ENCODE data around the gene BMP4. TPM values are rescaled to one million over a fixed set of nuclear protein-coding genes. Genes with fewer than 3 reads are reported as not detected.

Gene BMP4
- total RNA-seq, 1 donor, result 7.6 TPM

- Histone ChIP-seq H3K9me3 (ENCODE audit: low read depth, low read length) (no peaks in the 10 kb centered on the region), H3K27me3 (ENCODE audit: insufficient read depth, low read length) (peaks cover 4% of the 10 kb centered on the region), H4K20me1 (ENCODE audit: insufficient read depth, low read length) (no peaks in the 10 kb centered on the region), H3K36me3 (ENCODE audit: insufficient read depth, low read length) (no peaks in the 10 kb centered on the region), H3K4me3 (ENCODE audit: insufficient read depth, low read length) (no peak overlapping the region), H3K4me1 (ENCODE audit: insufficient read depth, low read length) (peaks cover 14% of the 10 kb centered on the region), H2AFZ (ENCODE audit: low read length) (no peak overlapping the region), H3K79me2 (ENCODE audit: insufficient read depth, low read length) (no peaks in the 10 kb centered on the region), H3K27ac (ENCODE audit: low read depth, low read length) (no peak overlapping the region), H3K4me2 (ENCODE audit: insufficient read depth, low read length) (peak overlapping the region; percentile 20)
- TF ChIP-seq CTCF (IDR thresholded peaks at IDR 0.05; ENCODE audit: extremely low read depth, low read depth, low read length), result no peak
- no peak for DNase-seq (ENCODE audit: insufficient read length, low spot score, missing footprints)
Measured at GRCh38 chr14:53925201-53925766, 31.3 kb downstream of the BMP4 start.

DNA sequence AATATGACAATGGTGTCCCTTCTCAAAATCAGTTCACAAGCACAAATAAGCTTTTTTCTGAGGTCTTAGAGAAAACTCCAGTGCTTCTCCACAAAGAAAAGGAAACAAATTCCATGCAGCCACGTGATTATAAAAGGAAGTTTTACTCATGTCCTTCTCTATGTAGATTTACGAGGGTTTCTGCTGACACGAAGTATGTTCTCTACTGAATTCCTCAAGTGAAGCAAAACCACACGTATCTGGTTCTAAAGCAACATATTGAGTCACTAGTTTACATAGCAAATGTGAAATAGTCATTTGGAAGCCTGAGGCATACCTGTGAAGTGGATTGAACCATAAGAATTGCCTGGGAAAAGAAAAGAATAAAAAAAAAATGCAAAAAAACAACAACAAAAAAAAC lies 31.9 kb downstream of the BMP4 start:
- peak overlapping the region; percentile 42 for H3K4me2 ChIP-seq (ENCODE audit: insufficient read depth, low read length)
- H3K4me1 ChIP-seq (ENCODE audit: insufficient read depth, low read length), result peaks cover 14% of the 10 kb centered on the region
- H3K27ac ChIP-seq (ENCODE audit: low read depth, low read length), result no peak overlapping the region
- TF ChIP-seq CTCF (IDR thresholded peaks at IDR 0.05; ENCODE audit: extremely low read depth, low read depth, low read length), result no peak
- no peaks in the 10 kb centered on the region for H3K9me3 ChIP-seq (ENCODE audit: low read depth, low read length)
- H3K4me3 ChIP-seq (ENCODE audit: insufficient read depth, low read length), result no peak overlapping the region
- H3K27me3 ChIP-seq (ENCODE audit: insufficient read depth, low read length), result peaks cover 4% of the 10 kb centered on the region
- H2AFZ ChIP-seq (ENCODE audit: low read length), result no peak overlapping the region
- H4K20me1 ChIP-seq (ENCODE audit: insufficient read depth, low read length), result no peaks in the 10 kb centered on the region
- no peaks in the 10 kb centered on the region for H3K79me2 ChIP-seq (ENCODE audit: insufficient read depth, low read length)
- no peaks in the 10 kb centered on the region for H3K36me3 ChIP-seq (ENCODE audit: insufficient read depth, low read length)
- no peak for DNase-seq (ENCODE audit: insufficient read length, low spot score, missing footprints)

- H3K79me2 ChIP-seq (ENCODE audit: insufficient read depth, low read length), result no peaks in the 10 kb centered on the region
- H2AFZ ChIP-seq (ENCODE audit: low read length), result no peak overlapping the region
- TF ChIP-seq CTCF (IDR thresholded peaks at IDR 0.05; ENCODE audit: extremely low read depth, low read depth, low read length), result no peak
- H3K36me3 ChIP-seq (ENCODE audit: insufficient read depth, low read length), result no peaks in the 10 kb centered on the region
- H3K4me3 ChIP-seq (ENCODE audit: insufficient read depth, low read length), result no peak overlapping the region
- H4K20me1 ChIP-seq (ENCODE audit: insufficient read depth, low read length), result no peaks in the 10 kb centered on the region
- H3K27me3 ChIP-seq (ENCODE audit: insufficient read depth, low read length), result peaks cover 8% of the 10 kb centered on the region
- H3K9me3 ChIP-seq (ENCODE audit: low read depth, low read length), result no peaks in the 10 kb centered on the region
- H3K27ac ChIP-seq (ENCODE audit: low read depth, low read length), result no peak overlapping the region
- DNase-seq (ENCODE audit: insufficient read length, low spot score, missing footprints), result no peak
- H3K4me1 ChIP-seq (ENCODE audit: insufficient read depth, low read length), result peaks cover 14% of the 10 kb centered on the region
- no peak overlapping the region for H3K4me2 ChIP-seq (ENCODE audit: insufficient read depth, low read length)
Measured at GRCh38 chr14:53921027-53921426, 35.6 kb downstream of the BMP4 start.

- no peak overlapping the region for H3K4me3 ChIP-seq (ENCODE audit: insufficient read depth, low read length)
- no peak for DNase-seq (ENCODE audit: insufficient read length, low spot score, missing footprints)
- no peak overlapping the region for H3K27ac ChIP-seq (ENCODE audit: low read depth, low read length)
- no peaks in the 10 kb centered on the region for H3K4me1 ChIP-seq (ENCODE audit: insufficient read depth, low read length)
- H2AFZ ChIP-seq (ENCODE audit: low read length), result no peak overlapping the region
- no peaks in the 10 kb centered on the region for H3K79me2 ChIP-seq (ENCODE audit: insufficient read depth, low read length)
- no peaks in the 10 kb centered on the region for H3K36me3 ChIP-seq (ENCODE audit: insufficient read depth, low read length)
- TF ChIP-seq CTCF (IDR thresholded peaks at IDR 0.05; ENCODE audit: extremely low read depth, low read depth, low read length), result no peak
- no peak overlapping the region for H3K4me2 ChIP-seq (ENCODE audit: insufficient read depth, low read length)
- H4K20me1 ChIP-seq (ENCODE audit: insufficient read depth, low read length), result no peaks in the 10 kb centered on the region
- H3K9me3 ChIP-seq (ENCODE audit: low read depth, low read length), result no peaks in the 10 kb centered on the region
- peaks cover 4% of the 10 kb centered on the region for H3K27me3 ChIP-seq (ENCODE audit: insufficient read depth, low read length)
Measured at GRCh38 chr14:53916239-53916638, 40.4 kb downstream of the BMP4 start.
